Upper lobe of left lung (tissue), 6 donors: Measurements from ENCODE around the gene YLPM1. TPM values are rescaled to one million over a fixed set of nuclear protein-coding genes. Genes with fewer than 3 reads are reported as not detected.

Source experiments
- ATAC-seq, 2 donors: fragments of 200-7000 bp; cut with Tn5 transposase; one replicate each; pipeline ENCODE4 v1.9.1; 2022; ENCODE audit warnings: mild to moderate bottlenecking in 2 of 2, moderate library complexity in 2 of 2; ENCODE audit not compliant: low FRiP score in 2 of 2
- DNase-seq, 2 donors: peaks; one replicate each; pipeline ENCODE4 v3.0.0-alpha.2; 2019 to 2020
- H3K27ac ChIP-seq, 4 donors: fragments of 200-600 bp; sonication (generic); one replicate each; pipeline ENCODE4 v1.5.1; 2016 to 2019
- H3K27me3 ChIP-seq, 4 donors: fragments of 200-600 bp; sonication (generic); one replicate each; pipeline ENCODE4 v1.5.1; 2017 to 2019
- H3K36me3 ChIP-seq, 4 donors: fragments of 200-600 bp; sonication (generic); one replicate each; pipeline ENCODE4 v1.5.1; 2016 to 2019
- H3K4me1 ChIP-seq, 4 donors: fragments of 200-600 bp; sonication (generic); one replicate each; pipeline ENCODE4 v1.5.1; 2018 to 2019
- H3K4me3 ChIP-seq, 4 donors: fragments of 200-600 bp; sonication (generic); one replicate each; pipeline ENCODE4 v1.5.1; 2017 to 2019; ENCODE audit warnings: mild to moderate bottlenecking in 2 of 4, moderate library complexity in 1 of 4
- H3K9me3 ChIP-seq, 4 donors: fragments of 200-600 bp; sonication (generic); one replicate each; pipeline ENCODE4 v1.5.1; 2018 to 2019
- CTCF ChIP-seq, 6 experiments: fragments of 450-650 bp in 4 of 6; fragments of 200-600 bp in 2 of 6; sonication (generic) in 2 of 6; IDR thresholded peaks; one replicate each; pipeline ENCODE4 v1.5.1; 2016 to 2019; ENCODE audit warnings: antibody characterized with exemption in 6 of 6
- EP300 ChIP-seq, 4 donors: sonication (generic); formaldehyde crosslinking; IDR thresholded peaks; one replicate each; pipeline ENCODE4 v1.5.1; 2017; ENCODE audit warnings: antibody characterized with exemption in 4 of 4, control low read depth in 2 of 4
- POLR2A ChIP-seq, 4 donors: fragments of 450-650 bp; IDR thresholded peaks; one replicate each; pipeline ENCODE4 v1.5.1; 2016 to 2017; ENCODE audit warnings: antibody characterized with exemption in 4 of 4, mild to moderate bottlenecking in 2 of 4
- POLR2AphosphoS5 ChIP-seq, 2 donors: sonication (generic); formaldehyde crosslinking; IDR thresholded peaks; one replicate each; pipeline ENCODE4 v1.5.1; 2017; ENCODE audit warnings: antibody characterized with exemption in 2 of 2
- WGBS, 2 donors: methylation state at CpG; one replicate each; pipeline ENCODE4 v1.1.5; 2017 to 2018; 5-methylcytosine and 5-hydroxymethylcytosine counted together
- total RNA-seq, 6 donors: library from RNA; depleted of rRNA in 4 of 6; stranded (reverse); fragments of >200 nt in 4 of 6; gene quantifications; one replicate each; pipeline versions ENCODE4 v1.1.0 to v1.2.1, GENCODE V29; 2016 to 2021
- donor health status: DM: no; HTN: no; CAD: no; lungs with moderate emphysema.
- donor health status: DM: no; HTN: yes; CAD: no; lungs with severe emphysema.

YLPM1 gene
- total RNA-seq, 6 donors from 2014 or later: 38.8 to 85.9 (median 45.6) TPM

DNA sequence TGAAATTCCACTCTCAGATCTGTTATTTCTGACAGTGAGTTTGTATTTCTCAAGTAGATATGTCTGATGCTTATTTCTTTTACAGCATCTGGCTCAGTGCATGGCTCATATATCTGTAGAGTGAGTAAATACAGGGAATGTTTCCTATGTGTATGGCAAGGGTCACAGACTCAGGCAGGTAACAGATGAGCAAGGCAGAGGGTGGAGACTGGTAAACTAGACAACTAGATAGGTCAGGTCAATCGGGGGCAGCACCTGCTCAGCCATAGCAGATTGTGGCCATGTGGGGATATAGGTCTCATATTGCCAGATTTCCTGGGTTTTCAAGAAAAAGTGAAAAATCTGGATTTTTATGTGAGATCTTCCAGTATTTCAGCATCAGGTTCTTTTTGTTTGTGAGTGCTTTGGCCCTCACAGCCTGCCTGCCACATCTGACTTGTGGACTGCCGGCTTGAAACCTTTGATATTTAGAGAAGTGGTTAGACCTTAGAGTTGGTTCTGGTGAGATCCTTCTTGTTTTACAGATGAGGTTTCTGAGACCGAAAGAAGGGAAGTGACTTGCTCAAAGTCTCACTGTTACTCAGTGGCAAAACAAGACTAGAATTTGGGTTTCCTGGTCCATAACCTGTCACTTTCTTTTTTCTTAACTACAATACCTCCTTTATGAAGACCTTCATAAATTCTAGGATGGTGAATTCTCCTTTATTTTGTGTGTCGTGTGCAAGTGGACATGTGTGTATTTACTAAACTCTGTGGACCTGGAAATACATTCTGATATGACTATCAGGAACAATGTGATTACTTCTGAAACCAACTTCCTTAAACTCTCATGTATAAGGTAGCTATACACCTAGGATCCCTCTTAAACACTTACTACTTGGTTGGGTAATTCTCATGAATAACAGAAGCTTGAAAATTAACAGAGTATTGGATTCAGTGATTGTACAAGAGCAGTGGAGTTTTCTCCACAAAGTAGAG lies 78.4 kb downstream of the YLPM1 start:
- 65 to 82% methylated on average over 4 of the region's 4 CpGs for WGBS, 2 donors
- no peak overlapping the region for H3K27ac ChIP-seq
- H3K9me3 ChIP-seq: no peaks in the 10 kb centered on the region
- TF ChIP-seq EP300 (IDR thresholded peaks at IDR 0.05): no peak
- no peak for ATAC-seq
- no peaks in the 10 kb centered on the region for H3K27me3 ChIP-seq
- no peaks in the 10 kb centered on the region for H3K4me1 ChIP-seq
- peaks cover 0 to 17% (median 0%) of the 10 kb centered on the region in 4 donors for H3K36me3 ChIP-seq
- no peak overlapping the region for H3K4me3 ChIP-seq
- DNase-seq: no peak

- H3K27ac ChIP-seq: no peak overlapping the region
- H3K9me3 ChIP-seq: no peaks in the 10 kb centered on the region
- DNase-seq (no peak), ATAC-seq (peak in 1 of 2 donors; percentile 81)
- no peaks in the 10 kb centered on the region for H3K27me3 ChIP-seq
- TF ChIP-seq POLR2A (IDR thresholded peaks at IDR 0.05) (no peak), CTCF (IDR thresholded peaks at IDR 0.05) (no peak), POLR2AphosphoS5 (IDR thresholded peaks at IDR 0.05) (no peak), EP300 (IDR thresholded peaks at IDR 0.05) (no peak)
- no peak overlapping the region for H3K4me3 ChIP-seq
- H3K36me3 ChIP-seq: peaks cover 0 to 16% (median 0%) of the 10 kb centered on the region in 4 donors
- H3K4me1 ChIP-seq: no peaks in the 10 kb centered on the region
Measured at GRCh38 chr14:74843653-74844052, 80.5 kb downstream of the YLPM1 start.

GRCh38 chr14:74846168-74846567 lies 83.1 kb downstream of the YLPM1 start:
- Histone ChIP-seq H3K9me3 (no peaks in the 10 kb centered on the region), H3K36me3 (peaks cover 0 to 8% (median 0%) of the 10 kb centered on the region in 4 donors), H3K27me3 (no peaks in the 10 kb centered on the region), H3K4me1 (no peaks in the 10 kb centered on the region), H3K27ac (no peak overlapping the region), H3K4me3 (no peak overlapping the region)
- ATAC-seq (peak in 1 of 2 donors; percentile 68), DNase-seq (no peak)
- TF ChIP-seq POLR2AphosphoS5 (IDR thresholded peaks at IDR 0.05) (no peak), POLR2A (IDR thresholded peaks at IDR 0.05) (no peak), EP300 (IDR thresholded peaks at IDR 0.05) (no peak), CTCF (IDR thresholded peaks at IDR 0.05) (no peak)
- WGBS, 2 donors: 50 to 64% methylated on average over 3 of the region's 3 CpGs

DNA sequence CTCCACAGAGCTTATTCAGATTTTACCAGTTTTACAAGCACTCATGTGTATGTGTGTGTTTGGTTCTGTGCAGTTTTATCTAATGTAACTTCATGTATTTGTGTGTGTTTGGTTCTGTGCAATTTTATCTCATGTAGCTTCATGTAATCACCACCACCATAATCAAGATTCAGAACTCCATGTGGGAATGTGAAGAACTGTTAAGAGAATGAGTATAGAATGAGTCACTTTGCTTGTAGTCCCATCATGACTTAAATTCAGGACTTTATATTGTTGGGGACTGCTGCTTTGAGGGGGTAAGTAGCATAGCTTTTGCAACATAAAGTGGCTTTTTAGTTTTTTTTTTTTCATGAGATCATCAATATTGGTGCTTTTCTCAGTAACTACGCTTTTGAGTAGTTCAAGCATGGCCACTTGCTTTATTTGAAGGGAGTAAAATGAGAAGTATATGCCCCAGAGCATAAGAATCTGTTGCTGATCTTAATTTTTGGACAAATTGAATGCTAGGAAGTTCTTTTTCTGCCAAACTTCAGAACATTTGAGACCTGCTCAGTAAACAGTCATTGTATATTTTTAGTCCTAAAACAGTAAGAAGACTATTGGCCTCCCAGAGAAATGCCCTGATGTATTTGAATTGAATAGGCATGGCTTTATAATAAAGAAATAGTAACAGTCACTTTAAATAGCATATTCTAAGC lies 84.0 kb downstream of the YLPM1 start:
- H3K9me3 ChIP-seq: no peaks in the 10 kb centered on the region
- H3K27me3 ChIP-seq: no peaks in the 10 kb centered on the region
- WGBS, 2 donors: 94 to 97% methylated on average over 1 of the region's 1 CpG
- peaks cover 0 to 2% (median 0%) of the 10 kb centered on the region in 4 donors for H3K36me3 ChIP-seq
- DNase-seq (no peak), ATAC-seq (no peak)
- peaks cover 0 to under 1% (median 0%) of the 10 kb centered on the region in 4 donors for H3K4me1 ChIP-seq
- H3K27ac ChIP-seq: no peak overlapping the region
- no peak overlapping the region for H3K4me3 ChIP-seq
- TF ChIP-seq EP300 (IDR thresholded peaks at IDR 0.05): no peak
- no peak for TF ChIP-seq CTCF (IDR thresholded peaks at IDR 0.05)
- no peak for TF ChIP-seq POLR2AphosphoS5 (IDR thresholded peaks at IDR 0.05)
- TF ChIP-seq POLR2A (IDR thresholded peaks at IDR 0.05): no peak

DNA sequence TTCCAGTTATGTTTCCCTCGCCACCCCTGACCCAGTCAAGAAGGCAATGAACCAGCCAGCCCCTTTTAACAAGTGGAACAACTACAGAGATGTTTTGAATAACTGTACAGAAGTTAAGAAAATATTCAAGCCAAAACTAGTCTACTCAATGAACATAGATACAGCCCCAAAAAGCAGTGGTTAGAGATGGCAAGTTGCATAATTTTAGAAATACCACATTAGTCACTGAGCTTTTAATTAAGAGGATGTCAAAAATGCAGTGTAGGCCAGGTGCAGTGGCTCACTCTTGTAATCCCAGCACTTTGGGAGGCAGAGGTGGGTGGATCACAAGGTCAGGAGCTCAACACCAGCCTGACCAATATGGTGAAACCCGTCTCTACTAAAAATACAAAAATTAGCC lies 85.7 kb downstream of the YLPM1 start:
- H3K9me3 ChIP-seq: no peaks in the 10 kb centered on the region
- peaks cover 8 to 16% (median 14%) of the 10 kb centered on the region in 4 donors for H3K4me1 ChIP-seq
- no peaks in the 10 kb centered on the region for H3K27me3 ChIP-seq
- H3K36me3 ChIP-seq: no peaks in the 10 kb centered on the region
- 74 to 81% methylated on average over 2 of the region's 2 CpGs for WGBS, 2 donors
- no peak overlapping the region for H3K4me3 ChIP-seq
- H3K27ac ChIP-seq: no peak overlapping the region
- TF ChIP-seq CTCF (IDR thresholded peaks at IDR 0.05): no peak
- TF ChIP-seq POLR2AphosphoS5 (IDR thresholded peaks at IDR 0.05): no peak
- TF ChIP-seq POLR2A (IDR thresholded peaks at IDR 0.05): no peak
- no peak for TF ChIP-seq EP300 (IDR thresholded peaks at IDR 0.05)
- ATAC-seq (no peak), DNase-seq (no peak)
